Activated T-cell treated with anti-CD3 and anti-CD28 coated beads, Interleukin-2, amount 50 U/mL, for 72 hours (primary cell): ENCODE data around the gene MAPK8. TPM values are rescaled to one million over a fixed set of nuclear protein-coding genes. Genes with fewer than 3 reads are reported as not detected.

Source experiments
- ATAC-seq, 2 donors: fragments of 150-1000 bp; cut with Tn5 transposase; replicated peaks in 1 of 2; 2 replicates each; pipeline ENCODE4 v1.10.0; 2021; ENCODE audit warnings: moderate library complexity in 2 of 2, mild to moderate bottlenecking in 1 of 2
- DNase-seq, 2 donors: peaks; one replicate each; pipeline ENCODE4 v3.0.0; 2021 to 2022; ENCODE audit warnings: mixed read lengths in 1 of 2
- H3K27ac Mint-ChIP-seq: one replicate; pipeline ENCODE4 v1.8.0; 2022; ENCODE audit warnings: mild to moderate bottlenecking, moderate library complexity, mixed read lengths
- H3K27me3 Mint-ChIP-seq: one replicate; pipeline ENCODE4 v1.8.0; 2022; ENCODE audit warnings: low read depth, mixed read lengths
- H3K36me3 Mint-ChIP-seq, 2 donors: one replicate each; pipeline ENCODE4 v1.8.0; 2022; ENCODE audit warnings: mixed read lengths in 2 of 2, mild to moderate bottlenecking in 1 of 2; ENCODE audit not compliant: insufficient read depth in 2 of 2
- H3K4me1 Mint-ChIP-seq: one replicate; pipeline ENCODE4 v1.8.0; 2022; ENCODE audit warnings: low read depth, mixed read lengths
- H3K4me3 Mint-ChIP-seq, 2 donors: one replicate each; pipeline ENCODE4 v1.8.0; 2022; ENCODE audit warnings: mild to moderate bottlenecking in 2 of 2, mixed read lengths in 2 of 2, moderate library complexity in 2 of 2
- H3K9me3 Mint-ChIP-seq, 2 donors: one replicate each; pipeline ENCODE4 v1.8.0; 2022; ENCODE audit warnings: mixed read lengths in 2 of 2
- total RNA-seq, 2 donors: library from RNA; stranded (reverse); gene quantifications; one replicate each; pipeline ENCODE4 v1.2.3, GENCODE V29; 2022

Gene MAPK8
- total RNA-seq, 2 donors from 2014 or later = 43.3 to 60.2 TPM

GRCh38 chr10:48484911-48485310 is 178.4 kb downstream of the MAPK8 start:
- no peaks in the 10 kb centered on the region for H3K9me3 Mint-ChIP-seq
- DNase-seq = no peak
- no peak for ATAC-seq
- H3K27me3 Mint-ChIP-seq = no peaks in the 10 kb centered on the region
- no peak overlapping the region for H3K4me3 Mint-ChIP-seq
- H3K27ac Mint-ChIP-seq = no peak overlapping the region
- no peaks in the 10 kb centered on the region for H3K4me1 Mint-ChIP-seq
- H3K36me3 Mint-ChIP-seq = no peaks in the 10 kb centered on the region

- no peak for ATAC-seq
- no peaks in the 10 kb centered on the region for H3K36me3 Mint-ChIP-seq
- H3K9me3 Mint-ChIP-seq = no peaks in the 10 kb centered on the region
- H3K27me3 Mint-ChIP-seq = no peaks in the 10 kb centered on the region
- no peak overlapping the region for H3K4me3 Mint-ChIP-seq
- H3K4me1 Mint-ChIP-seq = no peaks in the 10 kb centered on the region
- H3K27ac Mint-ChIP-seq = no peak overlapping the region
- no peak for DNase-seq
Observed at GRCh38 chr10:48485711-48486110, 179.2 kb downstream of the MAPK8 start.

GRCh38 chr10:48487244-48487643 is 180.8 kb downstream of the MAPK8 start:
- DNase-seq = no peak
- Mint-ChIP-seq H3K27ac (no peak overlapping the region), H3K4me1 (no peaks in the 10 kb centered on the region), H3K27me3 (no peaks in the 10 kb centered on the region), H3K9me3 (no peaks in the 10 kb centered on the region), H3K36me3 (no peaks in the 10 kb centered on the region), H3K4me3 (no peak overlapping the region)
- no peak for ATAC-seq

Other genes starting within 250 kb of the MAPK8 start
- not detected for gene FRMPD2, start 32.0 kb upstream of the MAPK8 start, total RNA-seq